ENCODE data around the gene PLCB1. TPM values are rescaled to one million over a fixed set of nuclear protein-coding genes. Genes with fewer than 3 reads are reported as not detected.

PLCB1 gene
- total RNA-seq, 4 donors from 2014 or later = 7.2 to 28.1 (median 9.6) TPM

GRCh38 chr20:8693709-8694108 is 561.6 kb downstream of the PLCB1 start:
- DNase-seq = no peak
- peaks cover 0 to 7% (median 0%) of the 10 kb centered on the region in 4 donors for H3K9me3 ChIP-seq
- H3K27me3 ChIP-seq = no peaks in the 10 kb centered on the region
- H3K36me3 ChIP-seq = no peaks in the 10 kb centered on the region
- no peak overlapping the region for H3K27ac ChIP-seq
- no peak overlapping the region for H3K4me3 ChIP-seq
- TF ChIP-seq POLR2A (IDR thresholded peaks at IDR 0.05) (no peak), CTCF (IDR thresholded peaks at IDR 0.05) (no peak)
- no peaks in the 10 kb centered on the region for H3K4me1 ChIP-seq

GRCh38 chr20:8700756-8701155 is 568.7 kb downstream of the PLCB1 start:
- H3K36me3 ChIP-seq = no peaks in the 10 kb centered on the region
- H3K4me3 ChIP-seq = no peak overlapping the region
- H3K4me1 ChIP-seq = no peaks in the 10 kb centered on the region
- H3K9me3 ChIP-seq = no peaks in the 10 kb centered on the region
- TF ChIP-seq CTCF (IDR thresholded peaks at IDR 0.05) (no peak), POLR2A (IDR thresholded peaks at IDR 0.05) (no peak)
- no peak overlapping the region for H3K27ac ChIP-seq
- no peaks in the 10 kb centered on the region for H3K27me3 ChIP-seq
- no peak for DNase-seq

DNA sequence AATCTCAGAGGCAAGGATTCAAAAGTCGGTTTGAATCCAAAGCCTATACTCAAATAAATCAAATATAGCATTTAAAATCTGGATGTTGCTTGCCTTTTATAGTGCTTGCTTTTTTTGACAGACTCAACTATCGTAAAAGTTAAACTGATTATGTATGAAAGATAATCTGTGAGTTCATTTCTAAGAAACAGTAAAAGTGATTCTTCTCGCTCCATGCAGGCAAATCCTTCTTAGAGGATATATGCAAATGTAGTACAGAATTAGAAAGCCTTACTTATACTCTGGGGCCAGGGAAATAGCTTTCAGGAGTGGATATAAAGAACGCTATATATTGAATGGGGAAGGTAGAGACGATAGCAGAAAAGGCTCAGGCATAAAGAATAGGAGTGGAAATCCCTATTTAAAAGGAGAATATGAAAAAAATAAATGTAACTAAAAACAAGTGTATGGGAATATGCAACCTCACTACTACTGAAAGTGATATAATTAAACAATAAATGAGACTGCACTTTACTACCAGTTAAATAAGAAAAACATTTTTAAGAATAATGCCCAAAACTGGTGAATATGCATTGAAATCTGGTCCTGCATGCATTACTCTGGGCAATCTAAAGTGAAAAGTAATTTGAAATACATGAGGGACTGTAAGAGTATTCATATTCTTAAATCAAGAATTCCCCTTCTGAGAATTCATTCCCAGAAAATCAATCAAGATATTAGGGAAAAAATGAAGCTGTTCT is 575.1 kb downstream of the PLCB1 start:
- Histone ChIP-seq H3K4me3 (no peak overlapping the region), H3K4me1 (no peaks in the 10 kb centered on the region), H3K27ac (no peak overlapping the region), H3K9me3 (no peaks in the 10 kb centered on the region), H3K27me3 (no peaks in the 10 kb centered on the region), H3K36me3 (no peaks in the 10 kb centered on the region)
- no peak for DNase-seq
- TF ChIP-seq POLR2A (IDR thresholded peaks at IDR 0.05) (no peak), CTCF (IDR thresholded peaks at IDR 0.05) (no peak)

- Histone ChIP-seq H3K36me3 (no peaks in the 10 kb centered on the region), H3K9me3 (no peaks in the 10 kb centered on the region), H3K27me3 (no peaks in the 10 kb centered on the region), H3K27ac (no peak overlapping the region), H3K4me1 (no peaks in the 10 kb centered on the region), H3K4me3 (no peak overlapping the region)
- DNase-seq = no peak
- no peak for TF ChIP-seq POLR2A (IDR thresholded peaks at IDR 0.05)
- no peak for TF ChIP-seq CTCF (IDR thresholded peaks at IDR 0.05)
These were observed 577.6 kb downstream of the PLCB1 start for GRCh38 chr20:8709627-8710026.

DNA sequence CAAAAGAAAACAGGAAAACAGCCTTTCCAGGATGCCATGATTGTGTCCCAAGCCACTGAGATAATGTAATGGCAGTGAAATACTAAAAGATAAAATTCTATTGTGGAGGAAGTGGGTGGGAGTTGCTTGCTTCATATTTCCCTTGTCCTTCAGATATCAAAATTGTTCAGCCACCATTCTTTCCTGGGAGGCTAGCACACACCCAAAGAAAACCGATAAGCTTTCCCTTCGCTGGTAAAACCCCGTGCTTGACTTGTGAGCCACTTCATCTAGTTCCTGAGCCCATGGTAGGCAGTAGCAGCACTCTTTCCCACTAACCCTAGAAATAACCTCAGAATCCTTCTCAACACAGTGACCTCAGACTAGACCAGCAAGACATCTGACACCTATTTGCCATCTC is 579.4 kb downstream of the PLCB1 start:
- Histone ChIP-seq H3K27ac (no peak overlapping the region), H3K9me3 (no peaks in the 10 kb centered on the region), H3K36me3 (no peaks in the 10 kb centered on the region), H3K27me3 (no peaks in the 10 kb centered on the region), H3K4me3 (no peak overlapping the region), H3K4me1 (no peaks in the 10 kb centered on the region)
- DNase-seq = no peak
- TF ChIP-seq CTCF (IDR thresholded peaks at IDR 0.05) (no peak), POLR2A (IDR thresholded peaks at IDR 0.05) (no peak)

Measured in Peyer's patch (tissue), 4 donors.